ENCODE results near the gene MEAF6.
"Not testable (repeated sequence)": the region's sequence is repeated elsewhere in the genome, so short reads cannot be mapped to it uniquely, and the experiment has no call there.

Gene MEAF6

DNA sequence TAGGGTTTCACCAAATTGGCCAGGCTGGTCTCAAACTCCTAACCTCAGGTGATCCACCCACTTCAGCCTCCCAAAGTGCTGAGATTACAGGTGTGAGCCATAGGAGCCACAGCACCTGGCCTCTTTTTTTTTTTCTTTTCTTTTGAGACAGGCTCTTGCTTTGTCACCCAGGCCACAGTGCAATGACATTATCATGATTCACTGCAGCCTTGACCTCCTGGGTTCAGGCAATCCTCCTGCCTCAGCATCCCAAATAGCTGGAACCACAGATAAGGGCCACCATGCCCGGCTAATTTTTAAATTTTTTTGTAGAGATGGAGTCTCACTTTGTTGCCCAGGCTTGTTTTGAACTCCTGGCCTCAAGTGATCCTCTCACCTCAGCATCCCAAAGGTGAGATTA, 15.3 kb upstream of the MEAF6 start:
- DNase-seq: not testable (repeated sequence)

DNA sequence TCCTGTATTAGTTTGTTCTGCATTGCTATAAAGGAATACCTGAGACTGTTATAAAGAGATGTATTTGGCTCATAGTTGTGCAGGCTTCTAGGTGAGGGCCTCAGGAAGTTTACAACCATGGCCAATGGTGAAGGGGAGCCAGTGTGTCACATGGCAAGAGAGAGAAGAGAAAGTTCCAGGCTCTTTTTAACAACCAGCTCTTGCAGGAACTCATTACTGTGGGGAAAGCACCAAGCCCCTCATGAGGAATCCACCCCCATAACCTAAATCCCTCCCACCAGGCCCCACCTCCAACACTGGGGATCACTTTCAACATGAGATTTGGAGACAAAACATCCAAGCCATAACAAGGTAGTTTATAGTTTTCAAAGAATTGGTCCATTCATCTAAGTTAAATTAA, 5.0 kb upstream of the MEAF6 start:
- DNase-seq: no peak

GRCh38 chr1:37518929-37519328, 4.4 kb upstream of the MEAF6 start:
- DNase-seq: peak; percentile 54

DNA sequence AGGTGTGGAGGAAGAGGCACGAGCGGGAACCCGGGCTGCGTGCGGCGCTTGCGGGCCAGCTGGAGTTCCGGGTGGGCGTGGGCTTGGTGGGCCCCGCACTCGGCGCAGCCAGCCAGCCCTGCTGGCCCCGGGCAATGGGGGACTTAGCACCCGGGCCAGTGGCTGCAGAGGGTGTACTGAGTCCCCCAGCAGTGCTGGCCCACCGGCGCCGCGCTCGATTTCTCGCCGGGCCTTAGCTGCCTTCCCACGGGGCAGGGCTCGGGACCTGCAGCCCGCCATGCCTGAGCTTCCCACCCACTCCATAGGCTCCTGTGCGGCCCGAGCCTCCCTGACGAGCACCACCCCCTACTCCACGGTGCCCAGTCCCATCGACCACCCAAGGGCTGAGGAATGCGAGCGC, 3.7 kb upstream of the MEAF6 start:
- DNase-seq: not testable (repeated sequence)

DNA sequence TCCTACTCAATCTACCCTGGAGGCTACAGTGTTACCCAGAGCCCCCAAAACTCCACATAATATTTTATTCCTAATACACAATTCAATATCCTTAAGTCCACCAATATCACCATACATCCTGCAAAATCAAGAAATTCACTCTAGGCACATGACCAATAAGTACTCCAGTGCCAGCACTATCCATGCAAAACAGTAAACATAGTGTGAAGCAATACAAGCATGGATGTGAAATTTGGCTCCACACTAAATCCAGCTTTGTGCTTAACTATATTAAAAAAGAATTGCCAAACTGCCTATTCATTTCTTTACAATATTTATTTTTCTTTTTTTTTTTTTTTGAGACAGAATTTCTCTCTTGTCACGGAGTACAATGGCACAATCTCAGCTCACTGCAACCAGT, 3.0 kb upstream of the MEAF6 start:
- no peak for DNase-seq

DNA sequence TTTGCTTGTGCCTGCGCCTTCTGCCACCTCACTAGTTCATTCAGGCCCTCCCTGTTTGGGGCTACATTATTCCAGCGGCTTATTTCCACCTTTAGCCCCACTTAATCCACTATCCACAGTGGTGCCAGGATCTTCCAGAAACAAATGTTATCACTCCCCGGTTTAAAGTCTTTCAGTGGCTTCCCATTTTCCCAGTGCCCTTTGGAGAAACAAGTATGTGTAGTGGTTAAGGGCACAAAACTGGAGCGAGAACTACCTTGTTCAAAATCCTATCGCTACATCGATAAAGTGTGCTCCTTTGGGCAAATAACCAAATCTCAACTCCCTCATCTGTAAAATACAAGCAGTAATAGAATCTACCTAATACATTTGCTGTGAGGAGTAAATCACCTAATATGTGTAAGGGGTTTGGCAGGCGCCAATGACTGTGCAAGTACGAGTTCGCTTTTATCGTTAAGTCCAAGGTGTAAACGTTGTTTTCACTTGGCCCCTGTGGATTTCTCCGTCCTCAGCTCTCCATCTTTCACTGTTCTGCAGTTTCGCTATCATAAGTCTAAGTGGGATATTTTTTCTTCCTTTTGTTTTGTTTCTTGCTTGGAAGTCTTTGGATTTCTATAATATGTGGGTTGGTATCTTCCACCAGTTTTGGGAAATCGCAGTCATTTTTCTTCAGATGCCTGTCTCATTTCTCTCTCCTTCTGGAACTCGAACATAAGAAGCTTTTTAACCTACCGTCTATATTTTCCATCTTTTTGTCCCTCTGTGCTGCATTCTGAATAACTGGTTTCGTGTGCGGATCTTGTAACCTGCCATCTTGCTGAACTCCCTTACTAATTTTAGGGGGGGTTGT, 844 bp upstream of the MEAF6 start:
- no peak for DNase-seq

DNA sequence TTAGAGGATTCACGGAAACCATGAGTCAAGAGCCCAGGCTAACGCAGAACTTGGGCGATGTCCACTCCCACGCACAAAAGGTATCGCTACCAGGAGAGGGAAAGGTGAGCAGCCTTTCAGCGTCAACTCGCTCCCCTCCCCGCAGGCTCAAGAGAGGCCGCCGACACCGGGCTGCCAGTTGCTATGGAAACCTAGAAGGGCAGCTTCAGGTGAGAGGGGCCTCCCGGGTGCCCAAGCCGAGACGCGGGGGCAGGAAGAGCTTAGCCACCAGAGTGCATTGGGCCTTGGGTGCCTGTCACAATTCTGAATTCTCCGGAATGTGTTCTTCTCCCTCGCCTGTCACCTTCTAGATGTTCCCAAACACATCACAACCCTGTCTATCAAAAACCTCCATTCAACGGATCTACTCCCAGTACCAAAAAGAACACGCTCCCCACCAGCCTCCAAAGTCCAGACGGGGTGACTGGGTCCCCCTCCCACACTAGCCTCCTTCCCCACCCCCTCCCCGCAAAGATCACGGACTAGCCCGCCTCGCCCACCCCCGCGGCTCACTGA, 694 bp downstream of the MEAF6 start:
- peak; percentile 56 for DNase-seq

DNA sequence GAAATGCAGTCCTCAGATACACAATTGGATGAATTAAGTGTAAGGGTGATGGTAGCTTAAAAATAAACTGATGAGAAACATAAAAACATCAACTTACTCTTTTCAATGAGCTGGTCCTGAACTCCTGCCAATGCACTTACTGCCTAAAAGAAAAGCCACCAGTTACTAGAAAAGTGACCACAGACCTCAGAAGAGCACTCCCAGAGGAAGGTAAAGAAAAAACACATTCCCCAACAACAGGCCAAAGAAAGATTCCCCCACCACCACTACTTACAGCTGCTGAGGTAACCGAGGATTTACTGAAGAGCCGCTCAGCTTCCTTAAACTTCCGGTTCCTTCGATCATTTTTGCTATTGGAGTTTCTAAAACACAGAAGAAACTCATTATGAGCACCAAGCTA, 5.4 kb downstream of the MEAF6 start:
- DNase-seq: no peak

- DNase-seq: no peak
These were observed 7.8 kb downstream of the MEAF6 start for GRCh38 chr1:37506740-37507139.

GRCh38 chr1:37502791-37503190, 11.8 kb downstream of the MEAF6 start:
- DNase-seq: not testable (repeated sequence)

DNA sequence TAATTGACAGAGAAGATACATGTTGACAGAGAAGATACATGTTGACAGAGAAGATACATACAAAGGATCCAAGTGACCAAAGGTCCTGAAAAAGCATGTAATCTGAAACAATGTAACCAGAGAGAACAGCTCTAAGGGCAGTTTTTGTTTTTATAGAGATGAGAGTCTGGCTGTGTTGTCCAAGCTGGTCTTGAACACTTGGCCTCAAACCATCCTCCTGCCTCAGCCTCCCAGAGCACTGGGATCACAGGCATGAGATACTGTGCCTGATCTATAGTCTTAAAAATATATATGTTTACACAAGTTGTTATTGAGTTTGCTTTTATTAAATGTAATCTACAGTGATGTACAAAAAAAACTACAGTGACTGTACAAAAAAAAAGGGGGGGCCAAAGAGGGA, 12.5 kb downstream of the MEAF6 start:
- no peak for DNase-seq

- no peak for DNase-seq
These were observed 12.9 kb downstream of the MEAF6 start for GRCh38 chr1:37501661-37502060.

DNA sequence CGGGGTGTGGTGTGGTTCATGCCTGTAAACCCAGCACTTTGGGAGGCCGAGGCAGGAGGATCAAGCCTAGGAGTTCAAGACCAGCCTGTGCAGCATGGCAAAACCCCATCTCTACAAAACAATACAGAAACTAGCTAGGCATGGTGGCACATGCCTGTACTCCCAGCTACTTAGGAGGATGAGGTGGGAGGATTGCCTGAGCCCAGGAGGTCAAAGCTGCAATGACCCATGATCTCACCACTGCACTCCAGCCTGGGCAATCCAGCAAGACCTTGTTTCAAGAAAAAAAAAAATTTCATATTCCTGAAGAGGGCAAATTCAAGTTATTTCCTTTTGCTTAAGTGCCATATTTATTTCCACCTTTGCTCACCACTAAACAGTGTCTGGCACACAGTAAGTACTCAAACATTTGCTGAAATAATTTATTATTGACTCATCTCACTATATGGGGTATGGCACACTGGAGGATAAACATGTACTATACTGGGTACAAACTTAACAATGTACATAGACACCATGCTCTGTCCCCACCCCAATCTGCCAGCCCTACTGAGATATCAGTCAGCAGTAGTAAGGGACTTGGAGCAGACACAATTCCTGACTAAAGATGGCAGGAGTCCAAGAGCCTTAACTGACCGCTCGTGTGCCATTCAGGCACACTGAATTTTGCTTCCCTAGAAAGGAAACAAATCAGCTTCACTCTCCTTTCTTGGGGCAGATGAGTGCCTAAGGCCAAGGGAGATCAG, 15.5 kb downstream of the MEAF6 start:
- no peak for DNase-seq

DNA sequence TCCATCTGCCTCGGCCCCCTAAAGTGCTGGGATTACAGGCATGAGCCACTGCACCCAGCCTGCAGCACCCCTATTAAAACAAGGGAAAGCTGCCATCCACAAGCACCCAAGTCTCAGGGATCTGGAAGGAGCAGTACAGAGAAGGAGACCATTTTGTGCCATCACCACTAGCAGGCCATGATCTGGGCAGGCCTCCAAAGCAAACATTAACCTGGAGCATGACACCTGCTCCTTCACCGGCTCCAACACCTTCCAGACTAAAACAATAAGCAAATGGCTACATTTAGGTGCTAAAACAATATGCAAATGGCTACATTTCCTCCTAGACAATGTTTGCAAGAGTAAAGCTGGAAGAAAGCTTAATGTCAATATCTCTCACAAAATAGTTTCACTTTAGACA, 16.7 kb downstream of the MEAF6 start:
- no peak for DNase-seq

DNA sequence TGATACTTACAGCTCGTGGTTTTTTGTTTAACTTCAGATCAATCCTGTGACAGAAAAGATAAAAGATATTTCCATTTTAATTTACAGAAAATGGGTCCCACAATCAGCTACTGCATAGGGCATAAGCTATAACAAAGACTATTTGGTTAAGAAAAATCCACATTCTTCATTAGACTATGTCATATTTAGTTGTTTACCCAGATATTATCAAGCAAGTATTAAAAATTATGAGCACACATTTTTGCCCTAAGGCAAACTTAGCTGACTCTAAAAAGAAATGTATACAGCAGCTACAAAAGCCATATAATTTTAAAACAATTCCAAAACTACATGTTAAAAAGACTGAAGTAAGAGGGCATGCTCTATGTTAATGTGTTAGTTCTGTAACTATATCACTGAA, 18.7 kb downstream of the MEAF6 start:
- DNase-seq: no peak

DNA sequence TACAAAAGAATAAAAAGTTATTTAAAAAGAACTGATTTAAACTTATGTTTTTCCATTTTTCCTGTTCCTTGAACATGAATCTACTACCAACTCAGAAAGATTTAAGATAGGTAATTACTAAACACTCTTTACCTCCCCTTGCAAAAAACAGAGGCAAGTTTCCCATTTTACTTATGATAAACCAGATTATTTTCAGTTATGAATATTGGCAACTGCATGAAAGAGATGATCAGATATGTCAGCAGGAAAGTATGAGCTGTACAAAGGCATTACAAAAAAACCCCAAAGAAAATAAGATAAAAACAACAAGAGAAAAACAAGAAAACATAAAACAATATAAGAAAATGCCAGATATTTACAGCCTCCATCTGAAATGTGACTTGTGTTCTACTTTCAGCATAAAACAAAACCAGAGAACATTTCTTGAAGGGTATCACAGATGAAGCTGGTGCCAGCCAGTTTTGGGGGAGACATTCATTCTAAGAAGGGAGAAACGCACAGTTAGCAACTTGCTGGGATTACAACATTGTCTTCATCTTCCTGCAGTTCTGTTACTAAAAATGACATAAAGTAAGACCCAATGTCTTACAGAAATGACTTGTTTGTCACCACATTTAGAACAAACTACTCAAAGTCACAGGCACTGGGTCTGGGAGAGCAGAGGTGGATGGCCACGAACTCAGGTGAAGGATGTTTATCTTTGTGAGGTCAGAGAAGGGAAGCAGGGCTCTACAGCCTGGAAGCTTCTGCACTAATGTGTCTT, 21.0 kb downstream of the MEAF6 start:
- no peak for DNase-seq

GRCh38 chr1:37487619-37487984, 27.0 kb downstream of the MEAF6 start:
- no peak for DNase-seq

GRCh38 chr1:37486680-37487618, 27.6 kb downstream of the MEAF6 start:
- DNase-seq: peak; percentile 88

- DNase-seq: no peak
These were observed 28.5 kb downstream of the MEAF6 start for GRCh38 chr1:37485902-37486679.

- DNase-seq: peak; percentile 28
These were observed 30.1 kb downstream of the MEAF6 start for GRCh38 chr1:37484325-37485051.

- peak; percentile 23 for DNase-seq
These were observed 30.8 kb downstream of the MEAF6 start for GRCh38 chr1:37483785-37484184.

Data from activated T-cell treated with anti-CD3 and anti-CD28 coated beads, Interleukin-2, amount 50 U/mL, for 1 hour (primary cell).